IMR-90 (cell line): ENCODE measurements around the gene EIF5A. TPM values are rescaled to one million over a fixed set of nuclear protein-coding genes. Genes with fewer than 3 reads are reported as not detected.

Experiments used
- MAFK ChIP-seq: IDR thresholded peaks from 2 replicates; pipeline ENCODE4 v1.6.1; 2012; ENCODE audit warnings: low read depth, low read length, improper control_type of control experiment
- RCOR1 ChIP-seq: IDR thresholded peaks from 2 replicates; pipeline ENCODE4 v1.6.1; 2012; ENCODE audit warnings: mild to moderate bottlenecking, low read length, improper control_type of control experiment; ENCODE audit not compliant: insufficient replicate concordance
- polyA plus RNA-seq, 3 experiments: library from polyadenylated mRNA; depleted of rRNA; stranded (reverse); fragments of >200 nt; gene quantifications; 2 replicates each; pipeline ENCODE4 v1.2.3, GENCODE V29; 2012; ENCODE audit warnings: low replicate concordance in 1 of 3
- total RNA-seq: library from RNA; depleted of rRNA; stranded (reverse); fragments of >200 nt; gene quantifications from 2 replicates; pipeline ENCODE4 v1.2.3, GENCODE V29; 2012
- TF ChIP-seq, protein P1 (sequence below): fragments of 150-350 bp; IDR thresholded peaks from 2 replicates; pipeline ENCODE4 v1.6.1; 2016; ENCODE audit warnings: low read depth, mild to moderate bottlenecking, low read length, moderate library complexity, borderline replicate concordance

EIF5A gene
- total and polyA plus RNA-seq, 2 of the 4 experiments (the other 2 are of a cell fraction), result 782 to 883 TPM

DNA sequence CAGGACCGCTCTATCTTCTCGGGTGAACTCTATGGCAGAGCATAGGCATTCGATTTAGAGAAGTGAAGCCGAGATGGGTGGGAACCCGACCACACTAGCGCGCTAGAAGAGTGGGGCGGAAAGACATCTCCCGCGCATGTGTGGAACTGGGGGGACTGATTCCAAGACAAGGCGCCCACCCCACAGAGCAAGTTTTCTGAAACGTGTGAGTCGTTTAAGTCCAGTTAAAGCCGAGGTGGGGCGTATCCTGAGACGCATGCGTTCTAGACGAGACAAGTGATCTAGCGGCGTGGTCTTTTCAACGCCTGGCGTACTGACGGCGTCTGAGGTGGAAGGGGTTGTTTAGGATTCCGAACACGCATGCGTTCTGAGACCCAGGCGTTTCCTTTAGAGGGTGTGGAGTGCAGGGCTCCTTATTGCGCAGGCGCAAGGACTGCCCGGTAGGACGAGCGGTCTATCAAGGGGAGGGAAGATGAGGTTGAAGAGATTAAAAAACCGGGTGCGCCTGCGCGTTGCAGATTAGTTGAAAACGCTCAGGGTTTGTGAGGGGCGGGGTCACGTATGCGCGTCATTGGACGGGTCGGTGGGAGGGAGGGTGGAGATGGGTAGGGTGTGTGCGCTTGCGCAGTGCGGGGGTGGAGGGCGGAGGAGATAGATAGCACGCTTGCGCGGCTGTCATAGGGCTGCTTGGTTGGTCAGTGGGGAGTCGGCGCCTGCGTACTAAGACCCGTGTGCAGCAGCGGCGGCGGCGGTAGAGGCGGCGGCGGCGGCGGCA lies at the start of gene EIF5A (continued):
- TF ChIP-seq RCOR1 (no peak), MAFK (no peak)
- TF ChIP-seq, protein P1, sequence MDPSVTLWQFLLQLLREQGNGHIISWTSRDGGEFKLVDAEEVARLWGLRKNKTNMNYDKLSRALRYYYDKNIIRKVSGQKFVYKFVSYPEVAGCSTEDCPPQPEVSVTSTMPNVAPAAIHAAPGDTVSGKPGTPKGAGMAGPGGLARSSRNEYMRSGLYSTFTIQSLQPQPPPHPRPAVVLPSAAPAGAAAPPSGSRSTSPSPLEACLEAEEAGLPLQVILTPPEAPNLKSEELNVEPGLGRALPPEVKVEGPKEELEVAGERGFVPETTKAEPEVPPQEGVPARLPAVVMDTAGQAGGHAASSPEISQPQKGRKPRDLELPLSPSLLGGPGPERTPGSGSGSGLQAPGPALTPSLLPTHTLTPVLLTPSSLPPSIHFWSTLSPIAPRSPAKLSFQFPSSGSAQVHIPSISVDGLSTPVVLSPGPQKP, result no peak
